ENCODE results near the gene HS2ST1. TPM values are rescaled to one million over a fixed set of nuclear protein-coding genes. Genes with fewer than 3 reads are reported as not detected.

Gene HS2ST1
- total RNA-seq, 6 experiments from 2014 or later = 9.9 to 17.2 (median 13.7) TPM

DNA sequence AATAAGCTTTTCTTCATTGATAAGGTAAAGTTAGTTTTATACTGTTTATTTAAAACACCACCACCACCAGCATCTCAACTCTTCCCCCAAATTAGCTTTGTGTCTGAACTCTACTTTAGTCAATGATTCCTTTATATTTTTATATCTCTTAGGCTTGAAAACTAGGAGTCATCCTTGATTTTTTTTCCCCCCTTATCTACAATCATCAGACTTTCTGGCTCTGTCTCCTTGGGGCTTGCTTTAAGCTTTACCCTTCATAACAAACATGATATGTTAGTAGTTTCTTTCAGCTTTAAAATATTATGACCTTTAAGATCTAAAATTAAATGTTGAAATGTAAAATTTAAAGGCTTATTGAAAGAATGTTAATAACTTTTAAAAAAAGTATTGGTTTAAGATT lies 28.3 kb downstream of the HS2ST1 start:
- TF ChIP-seq, protein P1, sequence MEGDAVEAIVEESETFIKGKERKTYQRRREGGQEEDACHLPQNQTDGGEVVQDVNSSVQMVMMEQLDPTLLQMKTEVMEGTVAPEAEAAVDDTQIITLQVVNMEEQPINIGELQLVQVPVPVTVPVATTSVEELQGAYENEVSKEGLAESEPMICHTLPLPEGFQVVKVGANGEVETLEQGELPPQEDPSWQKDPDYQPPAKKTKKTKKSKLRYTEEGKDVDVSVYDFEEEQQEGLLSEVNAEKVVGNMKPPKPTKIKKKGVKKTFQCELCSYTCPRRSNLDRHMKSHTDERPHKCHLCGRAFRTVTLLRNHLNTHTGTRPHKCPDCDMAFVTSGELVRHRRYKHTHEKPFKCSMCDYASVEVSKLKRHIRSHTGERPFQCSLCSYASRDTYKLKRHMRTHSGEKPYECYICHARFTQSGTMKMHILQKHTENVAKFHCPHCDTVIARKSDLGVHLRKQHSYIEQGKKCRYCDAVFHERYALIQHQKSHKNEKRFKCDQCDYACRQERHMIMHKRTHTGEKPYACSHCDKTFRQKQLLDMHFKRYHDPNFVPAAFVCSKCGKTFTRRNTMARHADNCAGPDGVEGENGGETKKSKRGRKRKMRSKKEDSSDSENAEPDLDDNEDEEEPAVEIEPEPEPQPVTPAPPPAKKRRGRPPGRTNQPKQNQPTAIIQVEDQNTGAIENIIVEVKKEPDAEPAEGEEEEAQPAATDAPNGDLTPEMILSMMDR (IDR thresholded peaks at IDR 0.05) = no peak
- TF ChIP-seq POLR2A (IDR thresholded peaks at IDR 0.05) = no peak
- no peak for DNase-seq
- H3K36me3 ChIP-seq = no peaks in the 10 kb centered on the region
- H3K27me3 ChIP-seq = no peaks in the 10 kb centered on the region
- intact Hi-C loops (cut with DNase I) = no loop called here
- ATAC-seq = no peak
- no peak overlapping the region for H3K27ac ChIP-seq
- H3K4me1 ChIP-seq = peaks cover 0 to 10% (median 0%) of the 10 kb centered on the region in 4 donors
- H3K9me3 ChIP-seq = no peaks in the 10 kb centered on the region
- H3K4me3 ChIP-seq = no peak overlapping the region

DNA sequence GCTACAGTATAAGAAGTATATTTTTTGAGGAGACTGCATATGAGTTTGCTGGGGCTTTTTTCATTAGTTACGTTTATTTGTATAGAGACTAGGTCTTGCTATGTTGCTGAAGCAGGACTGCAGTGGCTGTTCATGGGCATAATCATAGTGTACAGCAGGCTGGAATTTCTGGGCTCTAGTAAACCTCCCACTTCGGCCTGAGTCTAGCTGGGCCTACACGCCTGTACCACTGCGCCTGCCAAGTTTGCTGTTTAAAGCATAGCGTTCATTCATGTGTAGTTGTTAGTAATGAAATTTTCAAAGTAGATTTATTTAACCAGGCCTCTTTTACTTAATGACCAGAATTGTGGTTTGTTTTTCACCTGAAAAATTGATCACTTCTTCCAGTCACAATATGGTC lies 33.8 kb downstream of the HS2ST1 start:
- ATAC-seq = no peak
- Histone ChIP-seq H3K4me1 (peaks cover 0 to 8% (median 0%) of the 10 kb centered on the region in 4 donors), H3K9me3 (no peaks in the 10 kb centered on the region), H3K27me3 (no peaks in the 10 kb centered on the region), H3K36me3 (no peaks in the 10 kb centered on the region), H3K27ac (no peak overlapping the region), H3K4me3 (no peak overlapping the region)
- intact Hi-C loops (cut with DNase I) = no loop called here
- WGBS (ENCODE audit: insufficient coverage, low coverage, low lambda C conversion rate, missing lambda C conversion rate) = 96% methylated on average over 5 of the region's 5 CpGs
- no peak for DNase-seq
- TF ChIP-seq POLR2A (IDR thresholded peaks at IDR 0.05) = no peak
- TF ChIP-seq, protein P1 (IDR thresholded peaks at IDR 0.05) = no peak

DNA sequence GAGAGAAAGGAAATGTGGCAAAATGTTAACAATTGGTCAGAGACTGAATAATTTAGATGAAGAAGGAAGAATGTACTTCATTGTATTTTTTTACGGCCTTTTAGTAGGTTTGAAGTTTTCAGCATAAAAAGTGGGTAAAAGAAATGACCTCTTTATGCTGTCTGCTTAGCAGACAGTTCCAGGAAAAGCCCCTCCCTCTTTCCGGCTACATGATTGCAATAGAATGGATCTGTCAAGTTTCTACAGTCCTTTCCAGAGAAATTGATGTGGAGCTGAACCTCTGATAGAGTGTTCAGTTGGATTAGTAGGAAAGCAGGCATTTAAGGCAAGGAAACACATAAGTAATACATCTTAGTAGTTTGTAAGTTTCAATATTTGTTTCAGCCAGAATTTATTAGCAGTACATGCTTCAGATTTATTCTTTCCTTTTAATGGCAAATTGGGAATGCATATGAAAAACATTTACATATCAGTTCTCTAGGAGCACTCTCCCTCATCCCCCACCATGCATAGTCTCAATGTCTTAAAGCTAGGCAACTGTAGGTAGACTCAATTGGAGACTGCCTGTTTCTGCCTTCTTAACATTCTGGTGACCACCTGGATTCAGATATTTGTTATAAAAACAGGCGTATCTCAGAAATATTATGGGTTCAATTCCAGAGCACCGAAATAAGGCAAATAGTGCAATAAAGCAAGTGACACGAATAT lies 36.4 kb downstream of the HS2ST1 start:
- intact Hi-C loops (cut with DNase I) = no loop called here
- no peaks in the 10 kb centered on the region for H3K27me3 ChIP-seq
- H3K36me3 ChIP-seq = no peaks in the 10 kb centered on the region
- H3K4me1 ChIP-seq = peaks cover 0 to 8% (median 0%) of the 10 kb centered on the region in 4 donors
- WGBS (ENCODE audit: insufficient coverage, low coverage, low lambda C conversion rate, missing lambda C conversion rate) = 71% methylated on average over 5 of the region's 5 CpGs
- H3K4me3 ChIP-seq = no peak overlapping the region
- DNase-seq (no peak), ATAC-seq (peak in 1 of 4 donors; percentile 32)
- TF ChIP-seq, protein P1 (IDR thresholded peaks at IDR 0.05) = no peak
- H3K27ac ChIP-seq = no peak overlapping the region
- no peaks in the 10 kb centered on the region for H3K9me3 ChIP-seq

DNA sequence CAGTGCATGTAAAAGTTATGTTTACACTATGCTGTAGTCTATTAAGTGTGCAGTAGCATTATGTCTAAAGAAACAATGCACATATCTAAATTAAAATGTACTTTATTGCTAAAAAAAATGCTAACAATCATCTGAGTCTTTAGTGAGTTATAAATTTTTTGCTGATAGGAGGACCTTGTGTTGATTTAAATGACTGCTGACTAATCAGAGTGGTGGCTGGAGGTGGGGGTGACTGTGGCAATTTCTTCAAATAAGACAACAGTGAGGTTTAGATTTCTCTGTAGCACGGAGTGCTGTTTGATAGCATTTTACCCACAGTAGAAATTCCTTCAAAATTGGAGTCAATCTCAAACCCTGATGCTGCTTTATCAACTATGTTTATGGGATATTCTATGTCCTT lies 37.0 kb downstream of the HS2ST1 start:
- DNase-seq (no peak), ATAC-seq (peak in 1 of 4 donors; percentile 19)
- Histone ChIP-seq H3K9me3 (no peaks in the 10 kb centered on the region), H3K4me3 (no peak overlapping the region), H3K27ac (no peak overlapping the region), H3K36me3 (no peaks in the 10 kb centered on the region), H3K4me1 (peaks cover 0 to 8% (median 0%) of the 10 kb centered on the region in 4 donors), H3K27me3 (no peaks in the 10 kb centered on the region)
- intact Hi-C loops (cut with DNase I) = no loop called here
- TF ChIP-seq POLR2A (IDR thresholded peaks at IDR 0.05) = no peak
- TF ChIP-seq, protein P1 (IDR thresholded peaks at IDR 0.05) = no peak
- 70% methylated on average over 1 of the region's 1 CpG for WGBS (ENCODE audit: insufficient coverage, low coverage, low lambda C conversion rate, missing lambda C conversion rate)
